Esophagus (tissue), 2 donors: ENCODE results near the gene PTPRT. TPM values are rescaled to one million over a fixed set of nuclear protein-coding genes. Genes with fewer than 3 reads are reported as not detected.

Source experiments
- H3K27ac ChIP-seq, 2 donors: one replicate each; pipeline ENCODE4 v1.5.1; 2013; ENCODE audit warnings: low read depth in 2 of 2, mild to moderate bottlenecking in 2 of 2, inconsistent platforms in 1 of 2, low read length in 1 of 2, moderate library complexity in 1 of 2
- H3K27me3 ChIP-seq, 2 donors: one replicate each; pipeline ENCODE4 v1.6.1; 2013; ENCODE audit warnings: low read length in 2 of 2, control low read depth in 1 of 2, mild to moderate bottlenecking in 1 of 2; ENCODE audit not compliant: insufficient read depth in 2 of 2, control insufficient read depth in 1 of 2
- H3K36me3 ChIP-seq, 2 donors: one replicate each; pipeline ENCODE4 v1.6.1; 2013; ENCODE audit warnings: low read length in 1 of 2; ENCODE audit not compliant: control insufficient read depth in 2 of 2, insufficient read depth in 2 of 2
- H3K4me1 ChIP-seq, 2 donors: one replicate each; pipeline ENCODE4 v1.6.1; 2013; ENCODE audit warnings: low read length in 1 of 2; ENCODE audit not compliant: control insufficient read depth in 2 of 2, insufficient read depth in 2 of 2
- H3K4me3 ChIP-seq, 2 donors: one replicate each; pipeline ENCODE4 v1.5.1; 2013; ENCODE audit warnings: low read length in 2 of 2, mild to moderate bottlenecking in 2 of 2, low read depth in 1 of 2, moderate library complexity in 1 of 2
- H3K9me3 ChIP-seq, 2 donors: one replicate each; pipeline ENCODE4 v1.6.1; 2013; ENCODE audit warnings: mild to moderate bottlenecking in 2 of 2, low read depth in 1 of 2, low read length in 1 of 2, moderate library complexity in 1 of 2; ENCODE audit not compliant: control insufficient read depth in 2 of 2, insufficient read depth in 1 of 2
- WGBS, 2 donors: extraction: QIAGEN DNeasy Blood & Tissue Kit; methylation state at CpG; one replicate each; pipeline ENCODE4 v1.1.7; 2013; 5-methylcytosine and 5-hydroxymethylcytosine counted together
- polyA plus RNA-seq, 2 donors: library from polyadenylated mRNA; stranded (reverse); fragments of 200-250 nt; gene quantifications; one replicate each; pipeline ENCODE4 v1.2.3, GENCODE V29; 2013
- donor health status: healthy with polysubstance abuse.
- donor health status: Bipolar disorder and iron deficiency.

Gene PTPRT
- polyA plus RNA-seq, 2 donors: under 0.01 TPM

- H3K27ac ChIP-seq: no peak overlapping the region
- H3K4me1 ChIP-seq: no peaks in the 10 kb centered on the region
- no peaks in the 10 kb centered on the region for H3K27me3 ChIP-seq
- 75 to 77% methylated on average over 15 of the region's 15 CpGs for WGBS, 2 donors
- peaks cover 0 to 3% of the 10 kb centered on the region in 2 donors for H3K9me3 ChIP-seq
- H3K36me3 ChIP-seq: no peaks in the 10 kb centered on the region
- H3K4me3 ChIP-seq: no peak overlapping the region
These were observed 1079.4 kb downstream of the PTPRT start for GRCh38 chr20:42110301-42110700.

GRCh38 chr20:42102000-42102399, 1087.7 kb downstream of the PTPRT start:
- H3K4me1 ChIP-seq: no peaks in the 10 kb centered on the region
- no peak overlapping the region for H3K4me3 ChIP-seq
- H3K27ac ChIP-seq: no peak overlapping the region
- H3K9me3 ChIP-seq: no peaks in the 10 kb centered on the region
- 88 to 89% methylated on average over 12 of the region's 12 CpGs for WGBS, 2 donors
- no peaks in the 10 kb centered on the region for H3K36me3 ChIP-seq
- H3K27me3 ChIP-seq: no peaks in the 10 kb centered on the region

GRCh38 chr20:42100137-42100704, 1089.5 kb downstream of the PTPRT start:
- Histone ChIP-seq H3K36me3 (no peaks in the 10 kb centered on the region), H3K4me3 (no peak overlapping the region), H3K27me3 (no peaks in the 10 kb centered on the region), H3K9me3 (no peaks in the 10 kb centered on the region), H3K27ac (no peak overlapping the region), H3K4me1 (no peaks in the 10 kb centered on the region)
- WGBS, 2 donors: 49 to 64% methylated on average over 9 of the region's 9 CpGs

DNA sequence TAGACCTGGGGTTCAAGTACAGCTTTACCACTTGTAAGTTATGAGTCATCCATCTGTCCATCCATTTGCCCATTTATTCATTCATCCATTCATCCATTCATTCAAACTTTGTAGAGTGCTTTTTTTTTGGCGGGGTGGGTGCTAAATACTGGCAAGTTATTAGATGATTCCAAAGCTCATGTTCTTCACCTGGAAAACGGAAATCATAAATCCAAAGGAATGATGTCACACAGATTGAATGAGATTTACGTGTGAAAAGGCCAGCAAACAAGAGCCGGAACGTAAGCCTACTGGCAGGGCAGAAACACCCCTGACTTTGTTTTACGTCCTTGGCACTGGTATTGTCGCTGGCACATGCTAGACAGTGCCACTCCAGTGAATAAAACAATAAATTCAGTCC, 1090.6 kb downstream of the PTPRT start:
- WGBS, 2 donors: 73 to 79% methylated on average over 7 of the region's 7 CpGs
- H3K27ac ChIP-seq: no peak overlapping the region
- H3K4me3 ChIP-seq: no peak overlapping the region
- H3K4me1 ChIP-seq: no peaks in the 10 kb centered on the region
- no peaks in the 10 kb centered on the region for H3K9me3 ChIP-seq
- H3K27me3 ChIP-seq: no peaks in the 10 kb centered on the region
- no peaks in the 10 kb centered on the region for H3K36me3 ChIP-seq

DNA sequence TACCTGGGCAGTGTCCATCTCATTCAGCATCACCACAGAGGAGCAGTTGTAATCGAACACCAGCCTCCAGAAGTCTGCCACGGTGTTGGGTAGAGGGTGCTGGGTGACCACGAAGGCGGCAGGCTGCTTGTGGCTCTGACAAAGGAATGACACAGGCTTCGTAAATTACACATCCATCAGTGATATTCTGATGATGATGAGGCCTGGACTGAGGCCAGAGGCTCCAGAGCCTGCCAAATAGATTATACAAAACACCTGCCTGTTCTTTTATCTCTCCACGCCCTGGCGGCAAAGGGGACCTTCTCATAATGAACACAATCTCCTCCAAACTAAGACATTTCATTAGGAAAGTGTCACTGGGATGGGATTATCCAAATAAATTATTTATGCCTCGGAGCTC, 1091.3 kb downstream of the PTPRT start:
- no peak overlapping the region for H3K4me3 ChIP-seq
- H3K27me3 ChIP-seq: no peaks in the 10 kb centered on the region
- H3K36me3 ChIP-seq: no peaks in the 10 kb centered on the region
- H3K4me1 ChIP-seq: no peaks in the 10 kb centered on the region
- 66 to 69% methylated on average over 8 of the region's 8 CpGs for WGBS, 2 donors
- H3K9me3 ChIP-seq: no peaks in the 10 kb centered on the region
- H3K27ac ChIP-seq: no peak overlapping the region

DNA sequence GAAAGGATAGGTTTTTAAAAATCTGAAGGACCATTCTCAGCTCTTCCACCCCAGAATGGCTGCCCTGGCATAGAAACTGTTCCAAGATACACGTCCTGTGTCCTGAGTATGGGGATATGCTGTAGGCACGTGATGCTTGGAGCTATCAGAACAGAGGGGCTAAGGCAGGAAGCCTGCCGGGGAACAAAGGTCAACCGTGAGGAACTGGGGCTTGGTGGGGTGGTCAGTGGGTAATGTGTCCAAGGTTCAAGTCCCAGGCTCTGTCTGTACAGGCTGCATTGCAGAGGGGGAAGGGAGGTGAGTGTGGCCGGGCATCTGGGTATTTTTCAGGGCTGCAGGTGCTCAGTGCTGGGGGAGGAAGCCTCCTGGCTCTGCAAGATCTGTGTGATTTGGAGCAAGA, 1092.0 kb downstream of the PTPRT start:
- Histone ChIP-seq H3K4me1 (no peaks in the 10 kb centered on the region), H3K36me3 (no peaks in the 10 kb centered on the region), H3K9me3 (no peaks in the 10 kb centered on the region), H3K27me3 (no peaks in the 10 kb centered on the region), H3K4me3 (no peak overlapping the region), H3K27ac (no peak overlapping the region)
- 76 to 77% methylated on average over 5 of the region's 5 CpGs for WGBS, 2 donors

GRCh38 chr20:42095221-42095620, 1094.5 kb downstream of the PTPRT start:
- Histone ChIP-seq H3K9me3 (no peaks in the 10 kb centered on the region), H3K36me3 (no peaks in the 10 kb centered on the region), H3K4me1 (no peaks in the 10 kb centered on the region), H3K4me3 (no peak overlapping the region), H3K27ac (no peak overlapping the region), H3K27me3 (no peaks in the 10 kb centered on the region)
- 68 to 75% methylated on average over 2 of the region's 2 CpGs for WGBS, 2 donors

- WGBS, 2 donors: 57 to 58% methylated on average over 14 of the region's 14 CpGs
- Histone ChIP-seq H3K4me1 (no peaks in the 10 kb centered on the region), H3K36me3 (no peaks in the 10 kb centered on the region), H3K9me3 (no peaks in the 10 kb centered on the region), H3K27ac (no peak overlapping the region), H3K4me3 (no peak overlapping the region), H3K27me3 (no peaks in the 10 kb centered on the region)
These were observed 1095.9 kb downstream of the PTPRT start for GRCh38 chr20:42093542-42094440.

GRCh38 chr20:42093041-42093440, 1096.7 kb downstream of the PTPRT start:
- no peaks in the 10 kb centered on the region for H3K27me3 ChIP-seq
- no peaks in the 10 kb centered on the region for H3K36me3 ChIP-seq
- WGBS, 2 donors: 58 to 61% methylated on average over 4 of the region's 4 CpGs
- H3K4me3 ChIP-seq: no peak overlapping the region
- no peaks in the 10 kb centered on the region for H3K9me3 ChIP-seq
- no peak overlapping the region for H3K27ac ChIP-seq
- no peaks in the 10 kb centered on the region for H3K4me1 ChIP-seq

GRCh38 chr20:42085366-42085765, 1104.3 kb downstream of the PTPRT start:
- H3K9me3 ChIP-seq: peaks cover 0 to 4% of the 10 kb centered on the region in 2 donors
- H3K27me3 ChIP-seq: no peaks in the 10 kb centered on the region
- H3K4me3 ChIP-seq: no peak overlapping the region
- no peaks in the 10 kb centered on the region for H3K4me1 ChIP-seq
- no peaks in the 10 kb centered on the region for H3K36me3 ChIP-seq
- no peak overlapping the region for H3K27ac ChIP-seq
- WGBS, 2 donors: 73 to 78% methylated on average over 10 of the region's 10 CpGs
